Stimulated activated CD4-positive, alpha-beta T cell treated with anti-CD3 and anti-CD28 coated beads, Interleukin-2, amount 100 ng/mL, for 48 hours (primary cell): ENCODE measurements around the gene RAMACL.
"Not testable (repeated sequence)": the region's sequence is repeated elsewhere in the genome, so short reads cannot be mapped to it uniquely, and the experiment has no call there.

Source experiments
- DNase-seq, 2 donors: peaks; one replicate each; pipeline ENCODE4 v3.0.0-alpha.2; 2020

Gene RAMACL

GRCh38 chr6:166595061-166595780 lies 8.7 kb upstream of the RAMACL start:
- no peak for DNase-seq

DNA sequence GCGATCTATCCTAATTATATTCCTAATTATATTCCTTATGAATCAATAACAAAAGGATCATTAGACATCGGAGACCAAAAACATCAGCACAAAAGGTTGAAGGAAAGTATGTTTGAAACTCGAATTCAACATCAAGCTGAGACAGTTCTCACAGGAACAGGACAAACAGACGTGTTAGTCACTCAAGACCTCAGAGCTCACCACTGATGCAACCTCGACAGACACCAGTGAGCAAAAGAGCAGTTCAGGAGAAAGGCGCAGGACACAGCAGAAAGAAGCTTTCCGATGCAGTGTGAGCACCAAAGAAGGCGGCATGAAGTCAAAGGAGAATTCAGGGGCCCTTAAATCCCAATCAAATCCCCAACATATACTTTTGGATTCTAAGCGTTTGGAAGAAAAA lies 6.3 kb upstream of the RAMACL start:
- DNase-seq = no peak

- DNase-seq = no peak
These were observed 5.6 kb upstream of the RAMACL start for GRCh38 chr6:166591961-166592520.

DNA sequence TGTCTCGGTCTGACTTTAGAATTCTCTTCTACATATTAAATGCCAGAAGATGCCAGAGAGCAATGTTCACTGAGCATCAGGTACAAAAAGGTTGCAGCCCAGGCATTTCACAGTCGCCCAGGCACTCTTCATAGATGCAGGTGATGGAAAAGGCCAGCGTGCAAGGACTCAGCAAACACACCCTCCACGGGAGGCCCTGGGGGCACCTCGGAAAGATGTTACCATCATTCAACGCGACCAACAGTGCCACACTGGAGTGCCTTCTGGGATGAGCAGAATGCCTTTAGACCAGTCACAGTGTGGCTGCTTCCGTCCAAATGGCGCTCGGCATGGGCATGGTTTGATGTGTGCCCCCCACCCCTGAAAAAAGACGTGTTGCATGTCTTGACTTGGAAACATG lies 4.5 kb upstream of the RAMACL start:
- no peak for DNase-seq

GRCh38 chr6:166589786-166590574 lies 3.5 kb upstream of the RAMACL start:
- DNase-seq = no peak

DNA sequence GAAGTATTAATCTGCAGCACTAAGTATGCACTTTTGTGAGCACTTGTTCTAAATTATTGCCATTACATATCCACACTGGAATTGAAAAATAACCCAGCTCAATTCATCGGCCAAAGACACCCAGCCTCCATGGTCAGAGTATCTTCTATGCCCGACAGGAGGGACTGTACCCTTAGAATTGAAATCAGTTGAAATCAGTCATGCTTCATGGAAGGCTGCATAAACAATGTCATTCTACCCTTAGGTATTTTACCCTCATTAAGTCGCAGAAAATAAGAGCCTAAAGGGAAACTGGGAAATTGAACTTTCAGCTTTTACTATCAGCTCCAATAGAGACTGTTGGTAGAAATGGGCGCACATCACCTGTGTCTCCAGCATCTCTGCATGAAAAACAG lies 2.9 kb upstream of the RAMACL start:
- no peak for DNase-seq

- DNase-seq = no peak
These were observed 2.3 kb upstream of the RAMACL start for GRCh38 chr6:166588691-166589336.

GRCh38 chr6:166587631-166588413 lies 1.3 kb upstream of the RAMACL start:
- no peak for DNase-seq

GRCh38 chr6:166584853-166585429 lies 1.5 kb downstream of the RAMACL start:
- DNase-seq = no peak

DNA sequence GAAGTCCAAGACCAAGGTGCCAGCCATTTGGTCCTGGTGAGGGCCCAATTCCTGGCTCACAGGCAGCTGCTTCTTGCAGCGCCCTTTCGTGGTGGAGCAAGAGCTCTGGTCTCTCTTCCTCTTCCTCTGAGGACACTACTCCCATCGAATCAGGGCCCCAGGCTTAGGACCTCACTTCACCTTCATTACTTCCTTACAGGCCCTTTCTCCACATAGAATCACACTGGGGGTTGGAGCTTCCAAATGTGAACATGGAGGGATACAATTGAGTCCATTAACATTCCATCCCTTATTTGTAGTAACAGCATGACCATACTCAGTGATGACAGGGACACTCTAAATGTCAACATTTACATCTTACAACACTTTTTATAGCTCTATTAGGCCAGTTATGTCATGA lies 2.3 kb downstream of the RAMACL start:
- DNase-seq = no peak

- DNase-seq = no peak
These were observed 3.1 kb downstream of the RAMACL start for GRCh38 chr6:166583230-166583965.

DNA sequence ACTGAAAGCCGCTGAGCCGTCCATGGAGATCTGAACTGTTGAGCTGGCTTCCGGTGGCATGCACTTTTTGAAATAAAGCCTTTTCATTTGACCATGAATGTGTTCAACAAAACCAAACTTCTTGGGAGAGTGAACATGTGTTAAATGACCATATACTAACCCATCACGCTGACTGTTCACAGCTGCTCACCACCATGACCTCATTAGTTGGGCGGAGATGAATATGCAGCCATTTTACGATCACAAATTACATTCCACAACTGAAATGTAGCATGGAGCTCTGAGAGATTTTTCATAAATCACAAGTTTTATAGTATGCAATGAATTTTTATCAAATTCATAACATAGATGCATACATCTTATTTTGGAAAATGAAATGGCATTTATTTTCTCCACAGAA lies 4.2 kb downstream of the RAMACL start:
- no peak for DNase-seq

- DNase-seq = not testable (repeated sequence)
These were observed 4.7 kb downstream of the RAMACL start for GRCh38 chr6:166581801-166582200.

GRCh38 chr6:166581091-166581511 lies 5.4 kb downstream of the RAMACL start:
- no peak for DNase-seq

DNA sequence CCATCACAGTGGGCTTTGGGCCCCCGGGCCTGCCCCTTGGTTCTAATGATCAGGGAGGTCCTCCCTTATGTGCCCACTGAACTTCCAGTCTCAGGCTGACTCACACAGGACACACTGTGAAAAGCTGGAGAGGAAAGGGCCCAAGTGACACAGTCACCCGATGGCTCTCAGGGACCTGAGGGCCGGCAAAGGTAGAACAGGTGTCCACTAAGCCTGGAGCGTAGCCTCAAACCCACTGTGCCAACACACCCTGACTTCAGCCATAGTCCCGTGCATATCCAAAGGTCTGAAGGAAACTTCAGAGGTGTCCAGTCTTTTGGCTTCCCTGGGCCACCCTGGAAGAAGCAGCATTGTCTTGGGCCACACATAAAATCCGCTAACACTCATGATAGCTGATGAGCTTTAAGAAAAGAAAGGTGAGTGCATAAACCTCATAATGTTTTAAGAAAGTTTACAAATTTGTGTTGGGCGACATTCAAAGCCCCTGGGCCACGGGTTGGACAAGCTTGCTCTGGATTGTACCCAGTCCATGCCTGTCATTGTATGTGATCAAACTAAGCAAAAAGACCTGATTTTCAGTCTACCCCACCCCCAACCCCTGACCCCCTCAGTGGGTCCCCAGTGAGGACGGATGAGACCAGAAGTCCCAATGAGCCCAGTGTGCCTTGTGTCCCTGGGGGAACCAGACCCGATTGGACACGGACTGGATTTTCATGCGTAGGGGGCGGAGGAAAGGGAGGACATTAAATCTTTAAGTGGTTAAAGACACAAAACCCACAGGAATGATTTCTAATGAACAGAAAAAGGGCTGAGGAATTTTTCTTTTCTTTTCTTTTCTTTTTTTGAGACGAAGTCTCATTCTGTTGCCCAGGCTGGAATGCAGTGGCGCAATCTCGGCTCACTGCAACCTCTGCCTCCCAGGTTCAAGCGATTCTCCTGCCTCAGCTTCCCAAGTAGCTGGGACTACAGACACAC lies 6.1 kb downstream of the RAMACL start:
- DNase-seq = no peak

- no peak for DNase-seq
These were observed 7.1 kb downstream of the RAMACL start for GRCh38 chr6:166579237-166579850.

DNA sequence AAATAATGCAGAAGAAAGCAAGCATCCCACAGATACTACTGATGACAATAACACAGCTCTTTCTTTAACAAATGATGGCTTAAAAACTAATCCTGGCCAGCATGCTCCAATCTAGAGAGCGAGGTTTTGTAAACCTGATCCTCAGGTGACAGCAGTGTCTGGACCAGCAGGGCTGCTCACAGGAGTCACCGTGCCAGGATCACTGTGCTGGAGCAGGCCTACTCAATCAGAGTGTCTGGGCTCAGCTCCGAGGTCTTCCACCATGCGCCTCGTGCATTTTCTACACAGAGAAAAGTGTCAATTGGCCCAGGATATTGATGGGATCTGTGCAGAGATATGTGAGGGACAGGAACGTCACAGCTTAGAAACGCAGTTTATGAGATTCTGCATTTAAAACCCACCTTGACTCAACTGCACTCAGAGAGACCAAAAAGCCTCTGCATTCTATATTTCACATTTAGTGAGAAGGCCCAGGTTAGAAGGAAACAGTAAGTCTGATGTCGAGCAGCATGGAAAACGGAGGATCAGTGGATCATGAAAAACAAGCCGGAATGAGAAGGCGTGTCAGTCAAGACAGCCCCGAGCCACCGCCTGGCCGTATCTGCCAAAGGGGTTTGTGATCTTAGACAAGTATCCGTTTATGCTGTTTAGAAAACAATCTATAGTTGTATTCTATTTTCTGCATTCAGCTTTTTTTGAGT lies 7.8 kb downstream of the RAMACL start:
- DNase-seq = no peak

DNA sequence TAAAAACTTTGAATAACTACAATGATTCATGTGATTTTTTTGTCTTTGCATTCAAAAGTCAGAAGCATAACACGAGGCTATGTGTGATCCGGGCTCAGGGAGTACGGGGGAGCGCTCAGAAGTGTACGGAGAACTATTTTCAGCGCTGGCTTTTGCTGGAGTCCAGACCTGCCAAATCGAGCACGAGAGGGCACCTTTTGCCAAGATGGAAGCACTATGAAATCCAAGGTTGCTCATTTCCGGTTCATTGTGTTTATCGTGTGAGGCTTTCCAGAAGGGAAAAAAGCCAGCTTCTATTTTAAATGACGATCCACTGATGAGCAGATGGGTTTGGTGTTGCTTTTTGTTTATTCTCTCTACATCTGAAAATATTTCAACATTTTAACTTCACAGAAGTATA lies 11.3 kb downstream of the RAMACL start:
- DNase-seq = no peak

GRCh38 chr6:166573511-166574216 lies 12.8 kb downstream of the RAMACL start:
- no peak for DNase-seq
